ENCODE measurements around the gene PAQR4.
"Not testable (repeated sequence)": the region's sequence is repeated elsewhere in the genome, so short reads cannot be mapped to it uniquely, and the experiment has no call there.

Gene PAQR4

DNA sequence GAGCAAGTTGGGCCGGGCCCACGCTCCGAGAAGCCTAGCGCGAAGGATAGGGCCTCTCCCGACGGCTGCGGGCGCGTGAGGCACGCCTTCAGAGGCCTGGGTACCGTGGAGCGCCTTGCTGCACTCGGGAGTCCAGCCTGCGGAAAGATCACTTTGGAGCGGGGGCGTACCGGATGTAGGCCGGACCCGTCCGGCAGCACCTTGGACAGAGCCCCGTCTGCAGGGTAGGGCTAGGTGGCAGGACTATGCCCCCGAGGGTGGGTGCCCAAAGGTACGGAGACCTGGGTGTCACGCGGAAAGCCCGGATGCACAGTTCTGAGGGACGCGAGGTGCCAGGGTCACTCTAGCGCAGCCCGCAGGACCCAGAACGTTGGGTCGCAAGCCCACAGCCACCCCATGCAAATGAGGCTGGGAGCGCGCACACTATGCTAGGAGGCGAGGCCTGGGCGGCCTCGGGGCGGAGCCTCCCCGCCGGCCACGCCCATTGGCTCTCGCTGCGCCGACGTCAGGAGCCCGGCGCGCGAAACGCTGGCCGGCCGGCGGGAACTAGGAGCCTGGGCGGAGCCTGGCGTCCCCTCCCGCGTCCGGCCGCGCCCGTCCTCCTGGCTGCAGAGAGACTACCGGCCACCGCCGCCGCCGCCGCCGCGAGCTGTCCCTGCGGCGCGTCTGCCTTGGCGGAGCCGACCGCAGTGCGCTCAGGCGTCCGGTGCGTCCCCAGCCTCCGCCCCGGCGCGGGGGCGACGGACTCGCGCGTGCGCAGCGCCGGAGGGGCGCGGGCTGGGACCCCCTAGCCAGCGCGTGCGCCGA, at the start of gene PAQR4:
Gene PAQR4 (plus strand): TSS at position 611 of the 807 bp plus-strand sequence. CDS start 327 bp downstream, outside the sequence.
- DNase-seq, result peak; percentile 81

DNA sequence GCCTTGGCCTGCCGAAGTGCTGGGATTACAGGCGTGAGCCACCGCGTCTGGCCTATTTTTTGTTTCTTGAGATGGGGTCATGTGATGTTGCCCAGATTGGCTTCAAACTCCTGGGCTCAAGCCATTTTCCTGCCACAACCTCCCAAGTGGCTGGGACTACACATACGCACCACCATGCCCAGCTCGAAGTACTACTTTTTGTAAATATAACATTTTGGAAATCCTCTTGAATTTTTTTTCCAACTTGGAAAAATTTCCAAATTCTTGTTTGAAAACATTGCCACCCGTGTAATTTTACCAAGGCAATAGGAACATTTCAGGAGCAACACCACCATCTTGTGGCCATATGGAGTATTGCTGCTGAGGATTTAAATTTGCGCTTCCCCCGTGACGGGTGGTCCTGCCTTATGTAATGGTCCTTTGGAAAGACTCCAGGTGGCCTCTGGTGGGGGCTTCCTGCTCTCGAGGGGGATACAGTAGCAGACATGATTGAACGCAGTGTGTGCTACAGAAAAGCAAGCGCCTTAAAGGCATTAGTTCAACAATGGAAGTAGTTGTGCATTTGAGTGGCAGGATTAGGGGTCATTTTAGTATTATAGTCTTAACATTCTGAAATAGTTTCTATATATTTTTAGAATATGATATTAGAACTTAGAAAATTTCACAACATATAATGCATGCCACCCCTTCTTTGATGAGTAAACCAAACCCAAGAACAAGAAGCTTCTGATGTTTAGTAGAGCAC, 49.5 kb upstream of the PAQR4 start:
- DNase-seq, result peak; percentile 67

DNA sequence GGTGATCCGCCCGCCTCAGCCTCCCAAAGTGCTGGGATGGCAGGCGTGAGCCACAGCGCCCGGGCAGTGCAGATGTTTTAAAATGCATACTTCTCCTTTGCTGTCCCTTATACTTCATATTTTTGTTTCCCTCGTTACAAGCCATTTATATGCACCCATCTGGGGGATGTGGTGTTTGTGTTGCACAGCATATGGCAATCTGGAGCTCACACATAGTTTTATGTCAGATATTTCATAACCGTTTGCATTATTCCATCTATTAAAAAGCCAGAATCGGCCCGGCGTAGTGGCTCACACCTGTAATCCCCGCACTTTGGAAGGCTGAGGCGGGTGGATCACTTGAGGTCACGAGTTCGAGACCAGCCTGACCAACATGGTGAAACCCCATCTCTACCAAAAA, 45.7 kb upstream of the PAQR4 start:
- DNase-seq, result no peak

DNA sequence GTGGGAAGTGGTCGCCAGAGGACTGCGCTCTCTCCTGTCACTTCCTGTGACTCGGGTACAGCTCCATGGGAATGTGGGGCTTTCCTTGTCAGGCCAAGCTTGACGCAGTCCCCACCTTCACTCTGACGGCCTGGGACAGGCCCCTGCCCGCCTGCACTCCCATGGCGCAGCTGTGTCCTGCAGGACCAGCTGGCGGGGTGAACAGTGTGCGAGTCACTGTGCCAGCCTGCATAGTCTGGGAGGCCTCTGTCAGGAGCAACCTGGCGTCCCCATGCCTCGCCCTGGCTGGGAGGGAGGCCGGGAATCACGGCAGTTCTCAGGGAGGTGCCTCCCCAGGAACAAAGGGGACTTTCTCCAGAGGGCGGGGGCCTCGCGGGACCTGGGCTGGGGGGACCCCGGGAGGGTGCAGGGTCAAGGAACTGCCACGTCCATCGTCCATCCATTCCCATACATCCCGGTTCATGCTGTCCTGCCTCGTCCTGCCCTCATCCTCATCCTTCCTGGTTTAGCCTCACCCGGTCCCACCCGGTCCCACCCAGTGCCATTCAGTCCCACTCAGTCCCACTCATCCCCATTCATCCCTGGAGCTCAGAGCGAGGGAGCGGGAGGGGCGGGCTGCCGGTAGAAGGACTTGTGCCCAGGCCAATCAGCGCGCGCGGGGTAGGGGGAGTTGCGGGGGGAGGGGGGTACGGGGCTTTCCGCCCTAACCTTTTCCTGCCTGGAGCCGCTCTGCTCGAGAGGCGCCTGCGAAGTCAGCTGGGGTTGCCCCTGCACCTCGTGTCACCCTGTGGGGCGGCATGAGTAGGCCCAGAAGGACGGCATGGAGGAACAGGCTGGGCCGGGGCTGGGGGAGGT, 44.0 kb upstream of the PAQR4 start:
- DNase-seq, result no peak

DNA sequence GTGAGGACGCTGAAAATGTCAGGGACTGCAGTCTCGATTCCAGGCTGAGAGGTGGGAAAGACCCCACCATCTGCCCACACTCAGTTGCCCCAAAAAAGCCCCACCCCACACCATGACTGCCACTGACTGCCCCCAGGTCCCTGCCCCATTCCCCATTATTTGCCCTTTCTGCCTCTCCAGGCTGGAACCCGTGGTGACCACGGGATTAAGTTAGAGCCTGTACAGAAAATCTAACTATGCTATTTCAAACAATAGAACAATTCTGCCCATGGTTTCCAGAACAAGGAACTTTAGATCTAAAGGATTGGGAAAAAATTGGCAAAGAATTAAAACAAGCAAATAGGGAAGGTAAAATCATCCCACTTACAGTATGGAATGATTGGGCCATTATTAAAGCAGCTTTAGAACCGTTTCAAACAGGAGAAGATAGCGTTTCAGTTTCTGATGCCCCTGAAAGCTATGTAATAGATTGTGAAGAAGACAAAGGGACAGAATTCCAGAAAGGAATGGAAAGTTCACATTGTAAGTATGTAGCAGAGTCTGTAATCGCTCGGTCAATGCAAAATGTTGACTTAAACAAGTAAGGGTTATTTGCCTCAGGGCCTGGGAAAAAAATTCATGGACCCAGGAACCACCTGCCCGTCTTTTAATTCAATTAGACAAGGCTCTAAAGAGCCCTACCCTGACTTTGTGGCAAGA, 43.0 kb upstream of the PAQR4 start:
- DNase-seq, result no peak

DNA sequence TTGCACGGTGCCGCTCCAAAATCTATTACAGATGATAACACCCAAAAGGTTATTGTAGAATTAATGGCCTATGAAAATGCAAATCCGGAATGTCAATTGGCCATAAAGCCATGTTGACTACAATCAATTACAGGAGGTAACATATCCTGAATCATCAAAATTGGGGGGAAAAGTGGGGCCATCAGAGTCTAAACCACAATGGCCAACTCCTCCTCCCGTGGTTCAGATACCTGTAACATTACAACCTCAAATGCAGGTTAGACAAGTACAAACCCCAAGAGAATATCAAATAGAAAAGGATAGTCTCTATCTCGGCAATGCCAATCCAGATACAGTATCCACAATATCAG, 42.5 kb upstream of the PAQR4 start:
- no peak for DNase-seq

DNA sequence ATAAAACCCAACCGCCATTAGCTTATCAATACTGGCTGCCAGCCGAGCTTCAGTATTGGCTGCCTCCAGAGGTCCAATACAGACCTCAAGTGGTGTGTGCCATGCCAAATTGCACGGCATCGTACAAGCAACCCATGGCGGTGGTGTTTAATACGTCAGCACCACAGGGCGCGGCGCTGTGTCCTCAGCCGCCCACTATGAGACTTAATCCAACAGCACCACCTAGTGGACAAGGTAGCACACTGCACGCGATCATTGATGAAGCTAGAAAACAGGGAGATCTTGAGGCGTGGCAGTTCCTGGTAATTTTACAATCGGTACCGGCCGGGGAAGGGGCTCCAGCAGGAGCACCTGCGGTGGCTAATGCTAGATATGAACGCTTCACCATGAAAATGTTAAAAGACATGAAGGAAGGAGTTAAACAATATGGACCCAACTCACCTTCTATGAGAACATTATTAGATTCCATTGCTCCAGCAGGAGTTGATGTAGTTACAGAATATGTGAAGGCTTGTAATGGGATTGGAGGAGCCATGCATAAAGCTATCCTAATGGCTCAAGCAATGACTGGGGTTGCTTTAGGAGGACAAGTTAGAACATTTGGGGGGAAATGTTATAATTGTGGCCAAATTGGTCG, 42.0 kb upstream of the PAQR4 start:
- DNase-seq, result peak; percentile 89

DNA sequence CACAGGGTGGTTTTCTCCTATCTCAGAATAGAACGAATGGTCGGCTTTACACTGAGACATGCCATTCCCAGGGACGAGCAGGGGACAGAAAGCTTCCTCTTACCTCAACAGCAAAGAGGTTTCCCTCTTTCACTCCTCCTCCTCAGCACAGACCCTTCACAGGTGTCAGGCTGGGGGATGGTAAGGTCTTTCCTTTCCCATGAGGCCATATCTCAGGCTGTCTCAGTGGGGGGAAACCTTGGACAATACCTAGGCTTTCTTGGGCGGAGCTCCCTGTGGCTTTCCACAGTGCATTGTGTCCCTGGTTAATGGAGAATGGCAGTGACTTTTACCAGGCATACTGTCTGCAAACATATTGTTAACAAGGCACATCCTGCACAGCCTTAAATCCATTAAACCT, 41.0 kb upstream of the PAQR4 start:
- DNase-seq, result not testable (repeated sequence)

DNA sequence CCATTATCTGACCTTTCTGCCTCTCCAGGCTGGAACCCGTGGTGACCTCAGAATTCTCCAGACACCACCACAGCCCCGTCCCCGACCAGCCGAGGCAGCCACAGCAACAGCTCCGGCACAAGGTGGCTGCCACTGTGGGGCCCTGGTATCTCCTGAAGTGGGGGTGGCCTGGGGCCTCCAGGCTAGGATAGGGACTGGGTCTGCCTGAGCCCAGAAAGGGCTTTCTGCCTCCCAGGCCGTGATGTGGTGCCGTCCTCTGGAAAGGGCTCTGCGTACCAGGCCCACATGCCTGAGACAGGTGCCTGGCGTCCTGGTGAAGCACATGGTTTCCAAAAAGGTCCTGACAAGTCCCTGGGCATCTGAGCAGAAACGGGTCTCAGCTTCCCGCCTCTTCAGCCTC, 40.4 kb upstream of the PAQR4 start:
- no peak for DNase-seq

DNA sequence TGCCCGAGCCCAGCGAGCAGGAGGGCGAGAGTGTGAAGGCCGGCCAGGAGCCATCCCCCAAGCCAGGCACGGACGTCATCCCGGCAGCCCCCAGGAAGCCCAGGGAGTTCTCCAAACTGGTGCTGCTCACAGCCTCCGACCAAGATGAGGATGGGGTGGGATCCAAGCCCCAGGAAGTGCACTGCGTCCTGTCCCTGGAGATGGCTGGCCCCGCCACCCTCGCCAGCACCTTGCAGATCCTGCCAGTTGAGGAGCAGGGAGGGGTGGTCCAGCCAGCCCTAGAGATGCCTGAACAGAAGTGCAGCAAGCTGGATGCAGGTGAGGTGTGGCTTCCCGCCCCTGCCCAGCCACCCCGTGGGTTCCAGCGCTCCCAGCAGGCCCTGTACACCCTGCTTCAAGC, 39.5 kb upstream of the PAQR4 start:
- no peak for DNase-seq

DNA sequence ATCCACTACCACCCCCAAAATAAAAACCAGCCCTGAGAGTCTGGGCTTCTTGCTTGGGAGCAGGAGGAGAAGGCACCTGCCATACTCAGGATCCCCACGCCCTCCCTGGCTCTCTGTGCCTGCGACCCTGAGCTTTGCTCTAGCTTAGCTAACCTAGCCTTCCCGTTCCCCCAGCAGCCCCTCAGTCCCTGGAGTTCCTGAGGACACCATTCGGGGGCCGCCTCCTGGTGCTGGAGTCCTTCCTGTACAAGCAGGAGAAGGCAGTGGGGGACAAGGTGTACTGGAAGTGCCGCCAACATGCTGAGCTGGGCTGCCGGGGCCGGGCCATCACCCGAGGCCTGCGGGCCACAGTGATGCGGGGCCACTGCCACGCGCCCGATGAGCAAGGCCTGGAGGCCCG, 38.9 kb upstream of the PAQR4 start:
- DNase-seq, result no peak

DNA sequence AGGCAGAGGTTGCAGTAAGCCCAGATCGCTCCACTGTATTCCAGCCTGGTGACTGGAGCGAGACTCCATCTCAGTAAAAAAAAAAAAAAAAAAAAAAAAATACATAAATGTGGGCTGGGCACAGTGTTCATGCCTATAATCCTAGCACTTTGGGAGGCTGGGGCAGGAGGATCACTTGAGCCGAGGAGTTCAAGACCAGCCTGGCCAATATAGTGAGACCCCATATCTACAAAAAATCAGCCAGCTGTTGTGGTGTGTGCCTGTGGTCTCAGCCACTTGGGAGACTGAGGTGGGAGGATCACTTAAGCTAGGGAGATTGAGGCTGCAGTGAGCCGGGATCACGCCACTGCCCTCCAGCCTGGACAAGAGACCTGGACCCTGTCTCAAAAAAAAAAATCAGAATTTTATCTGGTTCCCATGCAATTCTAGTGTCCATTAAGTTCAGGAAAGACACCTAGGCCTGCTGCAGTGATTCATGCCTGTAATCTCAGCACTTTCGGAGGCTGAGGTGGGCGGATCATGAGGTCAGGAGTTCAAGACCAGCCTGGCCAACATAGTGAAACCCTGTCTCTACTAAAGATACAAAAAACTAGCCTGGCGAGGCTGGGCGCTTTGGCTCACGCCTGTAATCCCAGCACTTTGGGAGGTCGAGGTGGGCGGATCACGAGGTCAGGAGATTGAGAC, 37.8 kb upstream of the PAQR4 start:
- not testable (repeated sequence) for DNase-seq

DNA sequence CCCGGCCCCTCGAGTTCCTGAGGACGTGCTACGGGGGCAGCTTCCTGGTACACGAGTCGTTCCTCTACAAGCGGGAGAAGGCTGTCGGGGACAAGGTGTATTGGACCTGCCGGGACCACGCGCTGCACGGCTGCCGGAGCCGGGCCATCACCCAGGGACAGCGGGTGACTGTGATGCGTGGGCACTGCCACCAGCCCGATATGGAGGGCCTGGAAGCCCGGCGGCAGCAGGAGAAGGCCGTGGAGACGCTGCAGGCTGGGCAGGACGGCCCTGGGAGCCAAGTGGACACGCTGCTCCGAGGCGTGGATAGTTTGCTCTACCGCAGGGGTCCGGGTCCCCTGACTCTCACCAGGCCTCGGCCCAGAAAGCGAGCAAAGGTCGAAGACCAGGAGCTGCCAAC, 36.0 kb upstream of the PAQR4 start:
- no peak for DNase-seq

DNA sequence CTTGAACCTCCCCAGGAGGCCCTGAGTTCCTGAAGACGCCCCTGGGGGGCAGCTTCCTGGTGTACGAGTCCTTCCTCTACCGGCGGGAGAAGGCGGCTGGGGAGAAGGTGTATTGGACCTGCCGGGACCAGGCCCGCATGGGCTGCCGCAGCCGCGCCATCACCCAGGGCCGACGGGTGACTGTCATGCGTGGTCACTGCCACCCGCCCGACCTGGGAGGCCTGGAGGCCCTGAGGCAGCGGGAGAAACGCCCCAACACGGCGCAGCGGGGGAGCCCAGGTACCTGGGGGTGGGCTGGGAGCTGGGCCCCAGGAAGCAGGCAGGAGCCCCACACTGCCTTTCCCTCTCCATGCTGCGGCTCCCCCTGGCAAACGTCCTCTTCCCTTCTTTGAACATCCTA, 35.4 kb upstream of the PAQR4 start:
- DNase-seq, result no peak

DNA sequence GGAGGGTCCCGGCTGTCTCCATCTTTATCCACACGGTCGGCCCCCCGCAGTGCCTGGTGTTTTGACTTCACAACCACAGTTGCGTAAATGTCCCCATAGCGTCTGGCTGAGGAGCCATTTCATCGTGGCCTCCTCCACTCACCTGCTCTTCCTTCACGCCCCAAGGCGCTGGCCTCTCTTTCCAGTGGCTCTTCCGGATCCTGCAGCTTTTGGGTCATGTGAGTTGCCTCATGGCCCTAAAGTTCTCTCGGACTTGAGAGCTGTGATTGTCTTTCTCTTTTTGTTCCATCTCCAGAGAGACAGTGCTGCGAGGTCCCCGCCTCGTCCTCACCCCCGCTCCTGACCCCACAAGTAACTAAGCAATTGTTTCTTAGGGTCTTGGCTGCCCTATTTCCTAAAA, 34.7 kb upstream of the PAQR4 start:
- no peak for DNase-seq

DNA sequence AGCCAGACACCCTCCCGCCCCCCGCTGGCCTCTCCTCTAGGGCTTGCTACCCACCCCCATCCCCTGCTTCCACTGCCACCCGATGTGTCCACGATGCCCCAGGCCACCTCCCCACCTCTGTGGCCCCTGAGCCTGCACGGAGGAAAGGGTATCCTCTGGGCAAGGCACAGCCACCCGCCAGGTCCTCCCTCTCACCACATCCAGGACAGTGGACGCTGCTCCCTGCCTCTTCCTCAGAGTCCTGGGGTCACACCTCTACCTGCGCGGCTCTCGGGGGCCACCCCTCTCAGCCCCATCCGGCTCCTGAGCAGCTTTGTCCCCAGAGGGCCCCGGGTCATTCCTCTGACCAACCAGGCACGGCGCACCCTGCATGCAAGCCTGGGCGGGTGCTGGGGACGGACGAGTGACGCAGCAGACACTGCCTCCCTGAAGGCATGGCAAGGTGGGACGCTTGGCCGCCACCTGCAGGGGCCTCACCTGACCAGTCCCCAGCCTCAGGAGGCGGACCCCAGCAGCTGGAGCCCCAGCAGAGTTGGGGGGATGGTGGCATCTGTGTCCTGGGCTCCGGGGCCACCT, 32.6 kb upstream of the PAQR4 start:
- DNase-seq, result no peak

DNA sequence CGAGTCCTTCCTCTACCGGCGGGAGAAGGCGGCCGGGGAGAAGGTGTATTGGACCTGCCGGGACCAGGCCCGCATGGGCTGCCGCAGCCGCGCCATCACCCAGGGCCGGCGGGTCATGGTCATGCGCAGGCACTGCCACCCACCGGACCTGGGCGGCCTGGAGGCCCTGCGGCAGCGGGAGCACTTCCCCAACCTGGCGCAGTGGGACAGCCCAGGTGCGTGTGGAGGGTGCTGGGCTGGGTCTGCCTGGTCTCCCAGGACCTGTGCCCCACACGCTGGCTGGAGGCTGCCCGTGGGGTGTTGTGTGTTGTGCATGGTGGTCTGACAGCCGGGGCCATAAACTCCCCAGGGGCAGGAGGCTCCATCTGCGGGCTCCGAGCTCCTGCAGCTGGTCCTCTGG, 32.0 kb upstream of the PAQR4 start:
- DNase-seq, result no peak

DNA sequence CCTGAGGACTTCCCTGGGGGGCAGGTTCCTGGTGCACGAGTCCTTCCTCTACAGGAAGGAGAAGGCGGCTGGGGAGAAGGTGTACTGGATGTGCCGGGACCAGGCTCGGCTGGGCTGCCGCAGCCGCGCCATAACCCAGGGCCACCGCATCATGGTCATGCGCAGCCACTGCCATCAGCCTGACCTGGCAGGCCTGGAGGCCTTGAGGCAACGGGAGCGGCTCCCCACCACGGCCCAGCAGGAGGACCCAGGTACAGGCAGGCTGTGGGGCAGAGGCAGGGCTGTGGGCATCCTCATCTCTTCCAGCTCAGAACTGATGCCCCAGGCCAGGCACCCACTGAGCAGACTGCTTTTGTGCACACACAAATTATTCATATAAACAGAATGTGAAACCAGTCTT, 30.9 kb upstream of the PAQR4 start:
- no peak for DNase-seq

DNA sequence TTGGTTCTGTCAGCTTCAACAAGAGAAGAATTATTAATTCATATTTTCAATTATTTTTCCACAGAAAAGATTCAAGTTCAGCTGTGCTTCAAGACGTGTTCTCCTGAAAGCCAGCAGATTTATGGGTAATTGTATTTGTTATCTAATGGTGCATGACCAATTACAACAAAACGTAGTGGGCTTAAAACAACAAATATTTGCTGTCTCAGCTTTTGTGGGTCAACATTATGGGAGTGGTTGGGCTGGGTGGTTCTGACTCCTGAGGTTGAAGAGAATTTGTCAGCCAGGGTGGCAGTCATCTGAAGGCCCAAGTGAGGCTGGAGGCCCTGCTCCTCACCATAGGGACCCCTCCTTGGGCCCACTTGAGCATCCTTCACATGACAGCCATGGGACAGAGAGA, 29.2 kb upstream of the PAQR4 start:
- DNase-seq, result no peak

DNA sequence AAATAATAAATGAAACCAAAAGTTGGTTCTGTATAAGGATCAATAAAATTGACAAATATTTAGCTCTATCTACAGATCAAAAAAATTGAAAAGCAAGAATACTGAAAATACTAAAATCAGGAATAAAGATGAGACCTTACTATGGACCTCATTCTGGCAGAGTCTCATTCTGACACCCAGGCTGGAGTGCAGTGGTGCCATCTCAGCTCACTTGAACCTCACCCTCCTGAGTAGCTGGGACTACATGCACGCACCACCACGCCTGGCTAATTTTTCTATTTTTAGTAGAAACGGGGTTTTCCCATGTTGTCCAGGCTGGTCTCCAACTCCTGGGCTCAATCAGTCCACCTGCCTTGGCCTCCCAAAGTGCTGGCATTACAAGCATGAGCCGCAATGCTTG, 27.1 kb upstream of the PAQR4 start:
- no peak for DNase-seq

DNA sequence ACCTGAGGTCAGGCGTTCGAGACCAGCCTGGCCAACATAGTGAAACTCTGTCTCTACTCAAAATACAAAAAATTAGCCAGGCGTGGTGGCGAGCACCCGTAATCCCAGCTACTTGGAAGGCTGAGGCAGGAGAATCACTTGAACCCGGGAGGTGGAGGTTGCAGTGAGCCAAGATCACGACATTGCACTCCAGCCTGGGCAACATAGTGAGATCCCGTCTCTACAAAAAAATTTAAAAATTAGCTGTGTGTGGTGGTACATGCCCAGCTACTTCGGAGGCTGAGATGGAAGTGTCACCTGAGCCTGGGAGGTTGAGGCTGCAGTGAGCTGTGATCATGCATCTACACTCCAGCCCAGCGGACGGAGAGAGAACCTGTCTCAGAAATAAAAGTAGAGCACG, 25.4 kb upstream of the PAQR4 start:
- not testable (repeated sequence) for DNase-seq

All from CD4-positive, alpha-beta T cell treated with Interleukin-6 for 4 hours (primary cell).